Retinal pigment epithelial cell (primary cell): ENCODE results near the gene PDHA2.

Experiments used
- DNase-seq: peaks from one replicate; pipeline ENCODE4 v3.0.0-alpha.2; 2010; ENCODE audit warnings: low read depth
- H3K4me3 ChIP-seq: 2 replicates; pipeline ENCODE4 v1.5.1; 2011; ENCODE audit warnings: mild to moderate bottlenecking, low read length, control low read depth, moderate library complexity
- TF ChIP-seq, protein P1 (sequence below): conservative IDR thresholded peaks from 2 replicates; pipeline ENCODE4 v1.5.1; 2011; ENCODE audit warnings: low read depth, low read length, control low read depth, inconsistent platforms

PDHA2 gene

GRCh38 chr4:95839891-95840290 is at the start of gene PDHA2:
PDHA2 (plus strand) TSS chr4:95840093; CDS start chr4:95840151, 58 bp downstream.
- H3K4me3 ChIP-seq, result no peak within 1 kb of the TSS
- no peak for DNase-seq
- TF ChIP-seq, protein P1, sequence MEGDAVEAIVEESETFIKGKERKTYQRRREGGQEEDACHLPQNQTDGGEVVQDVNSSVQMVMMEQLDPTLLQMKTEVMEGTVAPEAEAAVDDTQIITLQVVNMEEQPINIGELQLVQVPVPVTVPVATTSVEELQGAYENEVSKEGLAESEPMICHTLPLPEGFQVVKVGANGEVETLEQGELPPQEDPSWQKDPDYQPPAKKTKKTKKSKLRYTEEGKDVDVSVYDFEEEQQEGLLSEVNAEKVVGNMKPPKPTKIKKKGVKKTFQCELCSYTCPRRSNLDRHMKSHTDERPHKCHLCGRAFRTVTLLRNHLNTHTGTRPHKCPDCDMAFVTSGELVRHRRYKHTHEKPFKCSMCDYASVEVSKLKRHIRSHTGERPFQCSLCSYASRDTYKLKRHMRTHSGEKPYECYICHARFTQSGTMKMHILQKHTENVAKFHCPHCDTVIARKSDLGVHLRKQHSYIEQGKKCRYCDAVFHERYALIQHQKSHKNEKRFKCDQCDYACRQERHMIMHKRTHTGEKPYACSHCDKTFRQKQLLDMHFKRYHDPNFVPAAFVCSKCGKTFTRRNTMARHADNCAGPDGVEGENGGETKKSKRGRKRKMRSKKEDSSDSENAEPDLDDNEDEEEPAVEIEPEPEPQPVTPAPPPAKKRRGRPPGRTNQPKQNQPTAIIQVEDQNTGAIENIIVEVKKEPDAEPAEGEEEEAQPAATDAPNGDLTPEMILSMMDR, result no peak

DNA sequence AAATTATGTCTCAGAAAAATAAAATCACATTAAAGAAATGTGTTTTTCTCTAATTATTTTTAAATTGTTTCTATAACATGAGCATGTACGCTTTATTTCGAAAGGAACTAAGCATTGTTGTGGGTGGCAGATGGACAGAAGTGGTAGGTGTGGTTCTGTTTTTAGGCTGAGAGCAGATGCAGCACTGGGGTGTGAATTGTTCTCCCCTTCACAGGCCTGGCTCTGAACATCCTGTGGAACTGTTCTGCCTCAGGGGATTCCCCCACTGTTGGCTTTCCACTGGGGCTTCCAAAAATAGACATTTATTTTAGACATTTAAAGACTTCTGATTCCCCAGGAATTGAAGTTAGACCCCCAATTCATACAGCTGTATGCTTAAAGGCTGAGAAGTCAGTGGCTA is 41.9 kb upstream of the PDHA2 start:
- H3K4me3 ChIP-seq, result no peak overlapping the region
- DNase-seq, result no peak

GRCh38 chr4:95798727-95799126 is 41.2 kb upstream of the PDHA2 start:
- TF ChIP-seq, protein P1, result no peak
- H3K4me3 ChIP-seq, result no peak overlapping the region
- no peak for DNase-seq

More for the DNA sequence above, 41.9 kb upstream of the PDHA2 start:
- TF ChIP-seq, protein P1, result no peak

- DNase-seq, result no peak
- TF ChIP-seq, protein P1, result no peak
Observed at GRCh38 chr4:95821867-95822266, 18.0 kb upstream of the PDHA2 start.

DNA sequence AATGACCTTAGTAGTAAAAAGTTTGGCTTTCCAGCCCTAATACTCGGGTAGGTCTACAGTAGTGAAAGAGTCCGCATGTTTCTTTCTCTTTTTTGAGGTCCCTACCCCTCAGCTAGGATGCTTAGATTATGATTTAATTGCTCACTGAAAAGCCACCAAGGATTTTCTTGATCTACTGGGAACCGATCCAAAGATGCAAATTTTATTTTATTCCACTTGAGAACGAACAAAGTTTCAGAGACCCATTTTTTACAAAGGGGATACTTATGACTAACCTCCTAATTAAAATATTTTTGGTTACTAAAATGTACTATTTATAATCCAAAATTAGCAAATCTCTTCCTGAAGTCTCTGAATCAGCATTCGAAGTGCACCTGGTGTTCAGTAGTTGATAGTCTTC is 14.3 kb upstream of the PDHA2 start:
- no peak overlapping the region for H3K4me3 ChIP-seq
- TF ChIP-seq, protein P1, result no peak
- DNase-seq, result no peak

More at GRCh38 chr4:95821867-95822266, 18.0 kb upstream of the PDHA2 start:
- H3K4me3 ChIP-seq, result no peak overlapping the region

DNA sequence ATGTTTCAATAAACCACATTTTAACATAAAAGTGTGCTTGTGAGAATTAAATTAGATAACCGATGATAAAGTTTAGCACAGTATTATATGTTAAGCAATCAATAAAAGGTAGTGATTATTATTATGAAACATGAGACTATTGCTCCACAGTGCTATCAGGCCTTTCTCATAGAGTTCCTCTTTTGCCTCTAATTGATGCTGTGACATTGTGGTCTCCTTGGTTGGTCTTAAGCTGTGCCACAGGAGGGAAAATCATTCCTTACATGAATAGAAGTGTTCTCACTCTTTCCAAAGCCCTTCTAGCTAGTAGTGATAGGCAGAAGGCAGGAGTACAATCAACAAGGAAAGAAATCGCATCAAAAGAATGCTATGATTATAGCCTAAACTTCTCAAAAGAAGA is 9.2 kb upstream of the PDHA2 start:
- no peak overlapping the region for H3K4me3 ChIP-seq
- TF ChIP-seq, protein P1, result no peak

GRCh38 chr4:95831166-95831565 is 8.7 kb upstream of the PDHA2 start:
- TF ChIP-seq, protein P1, result no peak
- no peak for DNase-seq
- no peak overlapping the region for H3K4me3 ChIP-seq

More for the DNA sequence above, 9.2 kb upstream of the PDHA2 start:
- DNase-seq, result no peak
